ENCODE measurements around the gene AIP.

DNA sequence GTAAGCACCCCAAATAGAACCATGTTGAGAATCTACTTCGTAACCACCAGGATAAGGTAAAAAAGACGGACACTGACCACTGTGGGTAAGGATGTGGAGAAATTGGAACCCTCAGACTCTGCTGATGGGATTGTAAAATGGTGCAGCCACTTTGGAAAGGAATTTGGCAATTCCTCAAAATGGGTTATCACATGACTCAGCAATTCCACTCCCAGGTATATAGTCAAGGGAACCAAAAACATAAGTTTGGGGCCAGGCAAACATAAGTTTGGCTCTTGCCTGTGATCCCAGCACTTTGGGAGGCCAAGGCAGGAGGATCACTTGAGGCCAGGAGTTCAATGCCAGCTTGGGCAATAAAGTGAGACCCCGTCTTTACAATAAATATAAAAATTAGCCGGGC is 45.5 kb downstream of the AIP start:
- TF ChIP-seq CTCF (IDR thresholded peaks at IDR 0.05), result no peak
- no peak for TF ChIP-seq POLR2A (IDR thresholded peaks at IDR 0.05)
- no peak for TF ChIP-seq EP300 (IDR thresholded peaks at IDR 0.05)
- TF ChIP-seq POLR2AphosphoS5 (IDR thresholded peaks at IDR 0.05), result no peak

All from suprapubic skin (tissue), 4 donors.